GM06990 (cell line): ENCODE data around the gene ERN1.

Experiments
- DNase-seq: peaks from one replicate; pipeline ENCODE4 v3.0.0-alpha.2; 2011; ENCODE audit not compliant: insufficient read length; ENCODE audit errors: extremely low read depth
- H3K27me3 ChIP-seq: replicated peaks from 2 replicates; pipeline ENCODE4 v1.6.0; 2011; ENCODE audit warnings: low read length; ENCODE audit not compliant: control insufficient read depth, insufficient read depth
- H3K36me3 ChIP-seq: 2 replicates; pipeline ENCODE4 v1.5.1; 2011; ENCODE audit warnings: low read length; ENCODE audit not compliant: control insufficient read depth, insufficient read depth
- H3K4me3 ChIP-seq: replicated peaks from 2 replicates; pipeline ENCODE4 v1.5.1; 2011; ENCODE audit warnings: low read depth, mild to moderate bottlenecking, control low read depth, low read length
- TF ChIP-seq, protein P1 (sequence below): IDR thresholded peaks from 2 replicates; pipeline ENCODE4 v1.5.1; 2011; ENCODE audit warnings: low read length, control low read depth, mild to moderate bottlenecking, inconsistent platforms; ENCODE audit not compliant: insufficient read depth, poor library complexity, severe bottlenecking

Gene ERN1

DNA sequence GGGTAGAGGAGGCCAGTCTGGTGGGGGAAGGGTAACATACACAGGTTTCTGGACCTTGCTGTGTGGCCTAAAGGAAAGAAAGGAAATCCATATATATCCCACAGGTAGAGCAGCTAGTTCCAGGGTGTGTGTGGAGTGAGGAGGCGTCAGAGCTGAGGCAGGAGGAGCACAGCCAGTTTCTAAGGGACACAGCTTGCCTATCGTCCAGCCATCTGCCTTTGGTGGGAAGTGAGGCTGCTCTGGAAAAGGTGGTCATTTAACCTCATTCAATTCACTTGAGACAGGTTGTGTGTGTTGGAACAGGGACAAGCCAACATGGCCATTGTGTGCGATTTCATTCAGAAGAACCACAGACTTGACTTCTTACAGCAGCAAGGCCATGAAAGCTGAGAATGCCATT is 36.9 kb upstream of the ERN1 start:
- Histone ChIP-seq H3K4me3 (no peak overlapping the region), H3K27me3 (no peaks in the 10 kb centered on the region), H3K36me3 (peaks cover 5% of the 10 kb centered on the region)
- no peak for DNase-seq
- TF ChIP-seq, protein P1, sequence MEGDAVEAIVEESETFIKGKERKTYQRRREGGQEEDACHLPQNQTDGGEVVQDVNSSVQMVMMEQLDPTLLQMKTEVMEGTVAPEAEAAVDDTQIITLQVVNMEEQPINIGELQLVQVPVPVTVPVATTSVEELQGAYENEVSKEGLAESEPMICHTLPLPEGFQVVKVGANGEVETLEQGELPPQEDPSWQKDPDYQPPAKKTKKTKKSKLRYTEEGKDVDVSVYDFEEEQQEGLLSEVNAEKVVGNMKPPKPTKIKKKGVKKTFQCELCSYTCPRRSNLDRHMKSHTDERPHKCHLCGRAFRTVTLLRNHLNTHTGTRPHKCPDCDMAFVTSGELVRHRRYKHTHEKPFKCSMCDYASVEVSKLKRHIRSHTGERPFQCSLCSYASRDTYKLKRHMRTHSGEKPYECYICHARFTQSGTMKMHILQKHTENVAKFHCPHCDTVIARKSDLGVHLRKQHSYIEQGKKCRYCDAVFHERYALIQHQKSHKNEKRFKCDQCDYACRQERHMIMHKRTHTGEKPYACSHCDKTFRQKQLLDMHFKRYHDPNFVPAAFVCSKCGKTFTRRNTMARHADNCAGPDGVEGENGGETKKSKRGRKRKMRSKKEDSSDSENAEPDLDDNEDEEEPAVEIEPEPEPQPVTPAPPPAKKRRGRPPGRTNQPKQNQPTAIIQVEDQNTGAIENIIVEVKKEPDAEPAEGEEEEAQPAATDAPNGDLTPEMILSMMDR = no peak

DNA sequence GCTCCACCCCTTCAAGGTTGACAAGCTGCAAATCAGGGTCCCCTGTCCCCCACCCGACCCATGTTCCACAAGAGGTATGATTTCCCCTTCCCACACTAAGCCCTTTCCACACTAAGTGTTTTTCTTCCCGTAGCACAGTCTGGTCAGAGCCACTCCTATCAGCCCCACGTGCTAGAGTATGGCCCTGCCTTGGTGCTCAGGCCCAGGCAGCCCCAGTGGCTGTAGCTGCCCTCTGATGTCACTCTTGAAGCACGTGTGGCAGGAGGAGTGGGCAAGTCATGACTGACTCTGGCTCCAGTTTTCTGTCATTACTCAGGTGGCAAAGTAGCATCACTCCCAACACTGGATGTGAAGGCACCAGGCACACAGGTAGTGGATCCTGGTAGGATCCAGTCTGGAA is 35.4 kb upstream of the ERN1 start:
- no peak for DNase-seq
- Histone ChIP-seq H3K27me3 (no peaks in the 10 kb centered on the region), H3K4me3 (no peak overlapping the region), H3K36me3 (peaks cover 5% of the 10 kb centered on the region)
- TF ChIP-seq, protein P1 = no peak

DNA sequence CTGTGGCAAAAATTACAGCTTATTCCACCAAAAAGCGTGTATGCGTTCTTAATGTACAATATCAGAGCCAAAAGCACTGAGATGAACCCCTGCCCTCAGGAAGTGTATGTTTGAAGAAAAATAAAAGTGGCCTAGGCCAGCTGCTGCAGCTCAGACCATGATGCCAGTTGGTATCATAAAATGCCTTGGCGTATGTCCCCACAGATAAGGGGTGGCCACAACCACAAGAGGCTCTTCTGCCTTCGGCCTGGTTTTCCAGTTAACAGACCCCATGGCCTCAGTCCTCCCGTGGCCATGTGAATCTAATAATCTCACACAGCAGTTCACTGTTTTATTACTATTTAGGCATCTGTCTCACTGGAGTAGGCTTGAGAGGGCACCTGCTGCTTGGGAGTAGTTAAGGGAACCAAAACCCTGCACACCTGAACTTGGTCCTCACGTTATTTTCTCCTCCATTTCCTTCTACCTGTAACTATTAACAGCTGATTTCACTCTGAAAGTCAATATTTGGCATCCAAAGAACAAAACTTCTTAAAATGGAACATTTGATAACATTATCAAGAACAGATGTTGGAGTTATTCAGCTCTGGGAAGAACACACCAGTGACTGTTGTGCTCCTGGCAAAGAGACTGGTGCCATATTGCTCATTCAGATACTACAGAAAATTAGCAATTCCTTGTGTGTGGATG is 34.8 kb upstream of the ERN1 start:
- DNase-seq = no peak
- Histone ChIP-seq H3K4me3 (no peak overlapping the region), H3K36me3 (peaks cover 3% of the 10 kb centered on the region), H3K27me3 (no peaks in the 10 kb centered on the region)
- TF ChIP-seq, protein P1 = no peak

DNA sequence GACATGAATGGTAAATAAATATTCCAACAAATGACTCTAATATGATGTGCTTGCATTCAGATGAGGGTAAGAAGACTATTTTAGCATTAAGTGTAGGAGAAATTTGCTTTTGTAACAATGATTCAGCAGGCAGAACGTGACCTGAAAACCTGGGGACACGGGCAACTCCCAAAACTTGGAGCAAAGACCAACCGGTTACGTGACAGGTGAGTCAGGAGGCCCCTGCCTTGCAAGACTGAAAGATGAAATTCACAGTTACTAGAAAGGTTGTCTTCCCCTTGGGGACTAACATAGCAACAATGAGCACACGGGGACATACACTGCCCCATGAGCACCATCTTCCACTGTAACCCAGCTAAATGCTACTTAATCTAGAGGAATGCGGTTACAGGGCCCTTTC is 33.5 kb upstream of the ERN1 start:
- H3K36me3 ChIP-seq = peaks cover 3% of the 10 kb centered on the region
- H3K27me3 ChIP-seq = no peaks in the 10 kb centered on the region
- no peak overlapping the region for H3K4me3 ChIP-seq
- TF ChIP-seq, protein P1 = no peak
- no peak for DNase-seq

DNA sequence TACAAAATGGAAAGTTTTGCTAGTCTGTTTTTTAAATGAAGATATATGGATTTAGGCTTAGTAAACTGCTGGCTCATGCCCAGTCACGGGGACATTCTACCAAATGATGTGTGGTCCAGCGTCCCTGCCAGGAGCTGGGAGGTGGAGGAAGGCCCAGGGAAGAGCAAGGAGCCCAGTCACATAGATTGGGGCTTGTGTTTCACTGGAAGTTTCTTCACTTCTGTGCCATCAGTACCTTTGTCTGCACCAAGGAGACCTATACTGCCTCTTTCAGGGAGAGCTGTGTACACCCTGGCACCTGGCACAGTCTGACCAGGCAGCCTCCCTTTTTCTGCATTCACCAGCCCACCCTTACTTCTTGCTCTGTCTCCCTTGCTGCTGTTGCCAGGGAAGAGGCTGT is 32.6 kb upstream of the ERN1 start:
- Histone ChIP-seq H3K4me3 (no peak overlapping the region), H3K36me3 (peaks cover 3% of the 10 kb centered on the region), H3K27me3 (no peaks in the 10 kb centered on the region)
- TF ChIP-seq, protein P1 = no peak
- no peak for DNase-seq
